HG02588 (cell line): ENCODE measurements around the gene TRIM75.
"Not testable (repeated sequence)": the region's sequence is repeated elsewhere in the genome, so short reads cannot be mapped to it uniquely, and the experiment has no call there.

ENCODE experiments used
- ATAC-seq: cut with Tn5 transposase; IDR thresholded peaks from one replicate; pipeline ENCODE4 v1.9.1; 2021; ENCODE audit warnings: mild to moderate bottlenecking, moderate library complexity; ENCODE audit not compliant: unreplicated experiment

Gene TRIM75

GRCh38 chr4:165073346-165073745, 19.7 kb downstream of the TRIM75 start:
- not testable (repeated sequence) for ATAC-seq

GRCh38 chr4:165077034-165077578, 23.4 kb downstream of the TRIM75 start:
- no peak for ATAC-seq

- ATAC-seq = no peak
Observed at GRCh38 chr4:165079476-165079875, 25.8 kb downstream of the TRIM75 start.

- ATAC-seq = not testable (repeated sequence)
Observed at GRCh38 chr4:165084787-165085186, 31.1 kb downstream of the TRIM75 start.

GRCh38 chr4:165085946-165086345, 32.3 kb downstream of the TRIM75 start:
- ATAC-seq = no peak

- no peak for ATAC-seq
Observed at GRCh38 chr4:165088366-165088765, 34.7 kb downstream of the TRIM75 start.

- not testable (repeated sequence) for ATAC-seq
Observed at GRCh38 chr4:165092187-165092586, 38.5 kb downstream of the TRIM75 start.

GRCh38 chr4:165094873-165095272, 41.2 kb downstream of the TRIM75 start:
- ATAC-seq = no peak

- ATAC-seq = no peak
Observed at GRCh38 chr4:165095291-165095690, 41.6 kb downstream of the TRIM75 start.

- no peak for ATAC-seq
Observed at GRCh38 chr4:165096776-165097175, 43.1 kb downstream of the TRIM75 start.

- ATAC-seq = no peak
Observed at GRCh38 chr4:165101641-165102040, 48.0 kb downstream of the TRIM75 start.

GRCh38 chr4:165106518-165106917, 52.9 kb downstream of the TRIM75 start:
- ATAC-seq = no peak
